GM12878 (cell line): Measurements from ENCODE around the gene BAG5. TPM values are rescaled to one million over a fixed set of nuclear protein-coding genes. Genes with fewer than 3 reads are reported as not detected.
A peak's percentile ranks its signal among the peaks of the same experiment; 100 is the strongest.

ENCODE experiments used
- ATAC-seq: fragments of 200-7000 bp; cut with Tn5 transposase; 3 replicates; pipeline ENCODE4 v1.9.1; 2020; ENCODE audit warnings: mild to moderate bottlenecking, moderate library complexity
- BruUV-seq: library from RNA; stranded (reverse); fragments of 400-500 nt; replicated peaks from 2 replicates; lab custom pipeline; 2021; lab: Mats Ljungman, UMichigan
- CTCF ChIA-PET: fragments of 300-600 bp; sonication (Branson Sonifier 250); formaldehyde crosslinking; extraction: SDS; loops from one replicate; lab custom pipeline; 2021; ENCODE audit warnings: inconsistent platforms; lab: Yijun Ruan, JAX
- POLR2A ChIA-PET: fragments of 350-600 bp; formaldehyde crosslinking; extraction: SDS; loops from one replicate; lab custom pipeline; 2021; ENCODE audit warnings: inconsistent platforms; lab: Charles Lee
- RAD21 ChIA-PET: fragments of 300-600 bp; sonication (Branson Sonifier 250); formaldehyde crosslinking; loops from one replicate; lab custom pipeline; 2023; ENCODE audit warnings: antibody characterized with exemption; ENCODE audit not compliant: unreplicated experiment; lab: Charles Lee
- SMC1A ChIA-PET: fragments of 300-600 bp; sonication (Branson Sonifier 250); formaldehyde crosslinking; loops from one replicate; lab custom pipeline; 2023; ENCODE audit not compliant: unreplicated experiment, uncharacterized antibody; lab: Charles Lee
- DNase-seq: peaks from one replicate; pipeline ENCODE4 v3.0.0-alpha.2; 2011; ENCODE audit warnings: low read depth, low spot score
- FAIRE-seq: peaks from 3 replicates; lab custom pipeline; 2011; peaks lifted over from hg19 to GRCh38; lab: Jason Lieb, UNC
- H2AFZ ChIP-seq: 2 replicates; pipeline ENCODE4 v1.6.0; 2011; ENCODE audit warnings: low read depth, low read length, control low read depth; ENCODE audit not compliant: control insufficient read depth
- H3K27ac ChIP-seq: 2 replicates; pipeline ENCODE4 v1.5.1; 2011; ENCODE audit warnings: control low read depth; ENCODE audit not compliant: control insufficient read depth, insufficient read depth
- H3K27me3 ChIP-seq, 2 experiments: replicated peaks in 1 of 2; 2 replicates each; pipeline versions ENCODE4 v1.6.0 to v1.6.1; 2011; ENCODE audit warnings: low read length in 1 of 2; ENCODE audit not compliant: control insufficient read depth in 2 of 2, insufficient read depth in 2 of 2
- H3K36me3 ChIP-seq, 2 experiments: 2 replicates each; pipeline ENCODE4 v1.5.1; 2011; ENCODE audit warnings: low read length in 1 of 2; ENCODE audit not compliant: control insufficient read depth in 2 of 2, insufficient read depth in 2 of 2
- H3K4me1 ChIP-seq: 2 replicates; pipeline ENCODE4 v1.6.1; 2011; ENCODE audit warnings: mild to moderate bottlenecking, low read length, moderate library complexity, mixed read lengths; ENCODE audit not compliant: control insufficient read depth, insufficient read depth
- H3K4me2 ChIP-seq: 2 replicates; pipeline ENCODE4 v1.6.0; 2011; ENCODE audit warnings: control low read depth; ENCODE audit not compliant: control insufficient read depth, insufficient read depth
- H3K4me3 ChIP-seq: fragments of 200-600 bp; sonication (generic); 2 replicates; pipeline ENCODE4 v1.5.1; 2016
- H3K79me2 ChIP-seq: 2 replicates; pipeline ENCODE4 v1.6.0; 2011; ENCODE audit warnings: low read length; ENCODE audit not compliant: control insufficient read depth, insufficient read depth
- H3K9ac ChIP-seq: 2 replicates; pipeline ENCODE4 v1.8.0; 2011; ENCODE audit warnings: low read length, control low read depth, mixed read lengths; ENCODE audit not compliant: control insufficient read depth, insufficient read depth
- H3K9me3 ChIP-seq: replicated peaks from 3 replicates; pipeline ENCODE4 v1.5.1; 2011; ENCODE audit warnings: mild to moderate bottlenecking, low read length; ENCODE audit not compliant: control insufficient read depth, insufficient read depth
- H4K20me1 ChIP-seq: 2 replicates; pipeline ENCODE4 v1.6.0; 2011; ENCODE audit not compliant: control insufficient read depth, insufficient read depth
- ATF7 ChIP-seq: fragments of 450-650 bp; IDR thresholded peaks from 2 replicates; pipeline ENCODE4 v1.6.1; 2016; ENCODE audit warnings: low read depth, mild to moderate bottlenecking
- EP300 ChIP-seq, 2 experiments: fragments of 150-350 bp in 1 of 2; IDR thresholded peaks; 2 replicates each; pipeline ENCODE4 v1.6.1; 2011 to 2012; ENCODE audit warnings: low read depth in 2 of 2, low read length in 2 of 2, borderline replicate concordance in 1 of 2, improper control_type of control experiment in 1 of 2, inconsistent platforms in 1 of 2; ENCODE audit not compliant: control insufficient read depth in 1 of 2
- IRF4 ChIP-seq: IDR thresholded peaks from 2 replicates; pipeline ENCODE4 v1.6.1; 2011; ENCODE audit warnings: low read depth, low read length
- SMAD1 ChIP-seq: fragments of 450-650 bp; IDR thresholded peaks from 2 replicates; pipeline ENCODE4 v1.6.1; 2018; ENCODE audit warnings: mild to moderate bottlenecking, low read depth; ENCODE audit not compliant: partially characterized antibody
- TAF1 ChIP-seq: IDR thresholded peaks from 2 replicates; pipeline ENCODE4 v1.6.1; 2011; ENCODE audit warnings: mild to moderate bottlenecking, low read depth, low read length, borderline replicate concordance
- ZSCAN29 ChIP-seq: fragments of 450-650 bp; IDR thresholded peaks from 2 replicates; pipeline ENCODE4 v1.6.1; 2017; ENCODE audit warnings: mild to moderate bottlenecking, moderate library complexity
- ZZZ3 ChIP-seq: IDR thresholded peaks from 2 replicates; pipeline ENCODE4 v1.6.1; 2011; ENCODE audit warnings: low read depth; ENCODE audit not compliant: control insufficient read depth, insufficient read length
- WGBS: methylation state at CpG from one replicate; pipeline ENCODE4 v1.1.6; 2016; ENCODE audit warnings: low lambda C conversion rate; ENCODE audit not compliant: insufficient replicate concordance, insufficient coverage; ENCODE audit errors: missing lambda C conversion rate; 5-methylcytosine and 5-hydroxymethylcytosine counted together
- in situ Hi-C: fragments of 300-500 bp; cut with MboI; formaldehyde crosslinking; loops from 9 replicates; pipeline ENCODE4 v1.14.3; 2018; ENCODE audit warnings: mixed read lengths
- intact Hi-C: fragments of 100-400 bp; cut with micrococcal nuclease; formaldehyde crosslinking; loops from one replicate; pipeline ENCODE4 v1.14.2; 2022; ENCODE audit not compliant: unreplicated experiment
- polyA plus RNA-seq, 11 experiments: library from polyadenylated mRNA; depleted of rRNA in 4 of 11; unstranded in 6 of 11; stranded (reverse) in 5 of 11; fragments of >200 nt; fragmentation: Nextera tagmentation in 4 of 11; fragmentation: Illumina TruSeq in 1 of 11; extraction: Ambion mirVana in 4 of 11; extraction: Trizol in 1 of 11; gene quantifications; 1 replicate in 1 of 11; 2 replicates in 10 of 11; pipeline versions ENCODE4 v1.2.1 to v1.2.3, GENCODE V29; 2011 to 2016; ENCODE audit warnings: inconsistent platforms in 2 of 11, missing spikeins in 2 of 11, low read depth in 1 of 11
- total RNA-seq, 4 experiments: library from RNA; depleted of rRNA in 3 of 4; stranded (reverse); fragments of >200 nt in 3 of 4; fragmentation: Illumina TruSeq in 1 of 4; extraction: Trizol in 1 of 4; gene quantifications; 2 replicates each; pipeline versions ENCODE4 v1.2.1 to v1.2.3, GENCODE V29; 2013 to 2021
- TF ChIP-seq, protein P1 (sequence below): IDR thresholded peaks from 2 replicates; pipeline ENCODE4 v1.6.1; 2012; ENCODE audit warnings: low read length, inconsistent platforms
- TF ChIP-seq, protein P2 (sequence below): fragments of 450-650 bp; IDR thresholded peaks from 2 replicates; pipeline ENCODE4 v1.6.1; 2016; ENCODE audit warnings: mild to moderate bottlenecking

Gene BAG5
- total and polyA plus RNA-seq, 10 of the 15 experiments (the other 5 are each of a cell fraction or from before 2014, with no cell fraction given), result 9.9 to 30.5 (median 20.1) TPM

DNA sequence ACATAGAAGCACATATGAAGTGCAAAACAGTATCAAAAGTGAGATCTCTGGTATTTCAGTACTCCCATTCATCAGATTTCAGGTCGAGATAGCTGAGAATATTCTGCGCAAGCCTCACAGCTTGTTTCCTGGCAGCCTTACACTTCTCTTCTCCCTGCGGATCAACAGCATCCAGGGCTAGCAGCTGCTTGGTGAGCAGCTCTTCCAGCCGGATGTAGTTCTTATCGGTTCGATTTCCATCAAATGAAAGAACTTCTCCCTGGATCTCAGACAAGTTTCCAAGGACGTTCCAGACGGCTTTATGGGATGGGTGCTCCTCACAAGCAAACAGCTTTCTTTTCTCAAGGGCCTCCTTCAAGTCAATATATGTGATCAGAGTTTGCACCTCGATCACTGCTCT is 2.7 kb downstream of the BAG5 start:
- intact Hi-C loops, result loop anchor here (5.0 kb wide), 1 partner anchor 73 kb away; no protein-coding TSS in a partner anchor
- 0 out of 2 replicates have a peak, but pooled peaks cover 6% of the 10 kb centered on the region for H4K20me1 ChIP-seq
- RAD21 ChIA-PET, result no interaction called here

More for the DNA sequence above, 2.7 kb downstream of the BAG5 start:
- ATAC-seq (no peak), DNase-seq (no peak), FAIRE-seq (no peak)
- Histone ChIP-seq H3K9me3 (no peaks in the 10 kb centered on the region), H3K36me3 (peaks cover 0 to 14% of the 10 kb centered on the region in 2 experiments; a peak in 3 of 4 replicates), H3K27ac (no peak overlapping the region), H3K79me2 (peaks cover 63% of the 10 kb centered on the region), H3K4me2 (no peak overlapping the region; the same call in 1 of the 2 replicates), H2AFZ (no peak overlapping the region), H3K4me1 (peaks cover 11% of the 10 kb centered on the region), H3K4me3 (peak overlapping the region; percentile 15; the same call in 1 of the 2 replicates), H3K27me3 (no peaks in the 10 kb centered on the region), H3K9ac (no peak overlapping the region)
- ChIA-PET CTCF (interaction anchor here (0.6 to 1.1 kb wide), 2 partner anchors 12 to 569 kb away, joined by 3 read pairs; no protein-coding TSS in a partner anchor), POLR2A (interaction anchor here (0.5 kb wide), 1 partner anchor 21 kb away, joined by 4 read pairs; no protein-coding TSS in a partner anchor), SMC1A (interaction anchor here (0.9 to 1.6 kb wide), 4 partner anchors 30 to 41 kb away, joined by 3 to 4 read pairs (median 3); no protein-coding TSS in a partner anchor)
- TF ChIP-seq, protein P1, sequence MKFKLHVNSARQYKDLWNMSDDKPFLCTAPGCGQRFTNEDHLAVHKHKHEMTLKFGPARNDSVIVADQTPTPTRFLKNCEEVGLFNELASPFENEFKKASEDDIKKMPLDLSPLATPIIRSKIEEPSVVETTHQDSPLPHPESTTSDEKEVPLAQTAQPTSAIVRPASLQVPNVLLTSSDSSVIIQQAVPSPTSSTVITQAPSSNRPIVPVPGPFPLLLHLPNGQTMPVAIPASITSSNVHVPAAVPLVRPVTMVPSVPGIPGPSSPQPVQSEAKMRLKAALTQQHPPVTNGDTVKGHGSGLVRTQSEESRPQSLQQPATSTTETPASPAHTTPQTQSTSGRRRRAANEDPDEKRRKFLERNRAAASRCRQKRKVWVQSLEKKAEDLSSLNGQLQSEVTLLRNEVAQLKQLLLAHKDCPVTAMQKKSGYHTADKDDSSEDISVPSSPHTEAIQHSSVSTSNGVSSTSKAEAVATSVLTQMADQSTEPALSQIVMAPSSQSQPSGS, result no peak
- TF ChIP-seq ZZZ3 (no peak), ATF7 (no peak), SMAD1 (no peak), TAF1 (no peak), EP300 (IDR thresholded peaks at IDR 0.05; ENCODE audit: borderline replicate concordance in 1 of 2, control insufficient read depth in 1 of 2, low read depth in 2 of 2, low read length in 2 of 2) (no peak), IRF4 (no peak), ZSCAN29 (no peak)
- TF ChIP-seq, protein P2, sequence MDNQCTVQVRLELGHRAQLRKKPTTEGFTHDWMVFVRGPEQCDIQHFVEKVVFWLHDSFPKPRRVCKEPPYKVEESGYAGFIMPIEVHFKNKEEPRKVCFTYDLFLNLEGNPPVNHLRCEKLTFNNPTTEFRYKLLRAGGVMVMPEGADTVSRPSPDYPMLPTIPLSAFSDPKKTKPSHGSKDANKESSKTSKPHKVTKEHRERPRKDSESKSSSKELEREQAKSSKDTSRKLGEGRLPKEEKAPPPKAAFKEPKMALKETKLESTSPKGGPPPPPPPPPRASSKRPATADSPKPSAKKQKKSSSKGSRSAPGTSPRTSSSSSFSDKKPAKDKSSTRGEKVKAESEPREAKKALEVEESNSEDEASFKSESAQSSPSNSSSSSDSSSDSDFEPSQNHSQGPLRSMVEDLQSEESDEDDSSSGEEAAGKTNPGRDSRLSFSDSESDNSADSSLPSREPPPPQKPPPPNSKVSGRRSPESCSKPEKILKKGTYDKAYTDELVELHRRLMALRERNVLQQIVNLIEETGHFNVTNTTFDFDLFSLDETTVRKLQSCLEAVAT, result no peak
- 96% methylated on average over 9 of the region's 9 CpGs for WGBS
- TSS peak; percentile 56 for BruUV-seq
- in situ Hi-C loops, result loop anchor here (5.0 kb wide), 1 partner anchor 42 kb away; no protein-coding TSS in a partner anchor
